ENCODE results near the gene NSD2.
"Not testable (repeated sequence)": the region's sequence is repeated elsewhere in the genome, so short reads cannot be mapped to it uniquely, and the experiment has no call there.

NSD2 gene

DNA sequence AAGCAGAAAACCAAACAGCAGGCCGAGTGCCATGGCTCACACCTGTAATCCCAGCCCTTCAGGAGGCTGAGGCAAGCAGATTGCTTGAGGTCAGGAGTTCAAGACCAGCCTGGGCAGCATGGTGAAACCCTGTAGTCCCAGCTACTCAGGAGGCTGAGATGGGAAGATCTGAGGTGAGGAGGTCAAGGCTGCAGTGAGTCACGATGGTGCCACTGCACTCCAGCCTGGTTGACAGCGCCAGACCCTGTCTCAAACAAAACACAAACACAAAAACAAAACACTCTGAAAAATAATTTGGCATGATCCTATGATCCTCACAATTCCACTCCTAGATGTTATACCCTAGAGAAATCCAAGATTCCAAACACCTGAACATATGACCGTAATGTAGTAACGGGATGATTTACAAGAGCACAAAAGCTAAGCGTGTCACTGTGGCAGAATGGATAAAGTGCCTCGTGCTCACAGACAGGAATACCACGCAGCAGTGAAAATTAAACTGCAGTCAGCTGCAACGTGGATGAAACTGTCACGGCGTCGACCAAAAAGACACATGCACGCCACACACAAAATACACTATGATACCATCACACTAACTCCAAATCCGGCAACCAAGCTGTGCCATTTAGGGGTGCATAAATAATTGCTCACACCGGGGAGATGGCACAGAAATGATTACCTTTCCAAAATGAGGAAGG is 135.9 kb downstream of the NSD2 start:
- DNase-seq (ENCODE audit: low spot score): no peak

DNA sequence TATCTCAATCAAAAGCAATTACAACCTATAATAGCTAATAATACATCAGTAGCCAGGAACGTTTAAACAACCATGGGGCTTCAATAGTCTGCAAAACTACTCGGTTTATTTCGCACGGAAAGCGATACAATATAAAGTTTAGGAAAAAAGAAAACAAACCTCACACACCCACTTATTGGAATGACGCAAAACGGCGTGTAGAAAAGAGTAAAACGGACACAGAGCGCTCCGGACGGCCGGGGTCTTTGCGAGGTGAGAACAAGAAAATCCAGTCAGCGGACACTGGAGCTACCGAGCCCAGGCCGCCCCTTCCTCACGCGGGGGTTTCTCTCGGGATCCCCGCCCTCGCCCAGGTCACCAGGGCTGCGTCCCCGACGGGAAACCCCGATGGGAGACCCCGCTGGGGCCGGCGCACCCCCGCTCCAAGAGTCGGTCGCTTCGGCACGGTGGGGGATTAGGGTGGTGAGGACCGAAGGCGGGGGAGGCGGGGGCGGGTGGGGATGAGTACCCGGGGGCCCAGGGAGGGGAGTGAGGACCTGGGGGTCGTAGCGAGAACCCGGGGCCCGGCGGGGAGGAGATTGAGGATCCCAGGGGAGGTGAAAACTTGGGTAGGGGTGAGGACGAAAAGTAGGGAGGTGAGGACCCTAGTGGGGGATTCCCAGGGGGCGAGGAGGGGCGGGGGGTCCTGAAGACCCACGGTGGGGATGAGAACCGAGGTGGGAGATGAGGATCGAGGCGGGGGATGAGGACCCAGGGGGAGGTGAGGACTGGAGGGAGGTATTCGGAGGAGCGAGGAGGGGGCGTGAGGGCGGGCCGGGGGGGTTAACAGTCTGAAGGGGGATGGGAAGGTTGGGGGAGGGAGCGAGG is 136.8 kb downstream of the NSD2 start:
- DNase-seq (ENCODE audit: low spot score): no peak

DNA sequence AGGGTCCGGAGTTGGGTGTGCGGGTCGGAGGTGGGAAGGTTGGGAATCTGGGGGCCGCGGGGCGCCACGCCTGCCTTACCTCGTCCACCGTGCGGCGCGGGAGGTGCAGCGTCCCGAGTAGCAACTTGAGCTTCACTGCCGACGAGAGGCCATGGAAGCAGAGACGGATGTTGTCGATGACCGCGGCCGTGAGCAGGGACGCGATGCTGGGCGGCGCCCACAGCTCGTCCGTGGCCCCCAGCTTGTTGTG is 137.4 kb downstream of the NSD2 start:
- no peak for DNase-seq (ENCODE audit: low spot score)

DNA sequence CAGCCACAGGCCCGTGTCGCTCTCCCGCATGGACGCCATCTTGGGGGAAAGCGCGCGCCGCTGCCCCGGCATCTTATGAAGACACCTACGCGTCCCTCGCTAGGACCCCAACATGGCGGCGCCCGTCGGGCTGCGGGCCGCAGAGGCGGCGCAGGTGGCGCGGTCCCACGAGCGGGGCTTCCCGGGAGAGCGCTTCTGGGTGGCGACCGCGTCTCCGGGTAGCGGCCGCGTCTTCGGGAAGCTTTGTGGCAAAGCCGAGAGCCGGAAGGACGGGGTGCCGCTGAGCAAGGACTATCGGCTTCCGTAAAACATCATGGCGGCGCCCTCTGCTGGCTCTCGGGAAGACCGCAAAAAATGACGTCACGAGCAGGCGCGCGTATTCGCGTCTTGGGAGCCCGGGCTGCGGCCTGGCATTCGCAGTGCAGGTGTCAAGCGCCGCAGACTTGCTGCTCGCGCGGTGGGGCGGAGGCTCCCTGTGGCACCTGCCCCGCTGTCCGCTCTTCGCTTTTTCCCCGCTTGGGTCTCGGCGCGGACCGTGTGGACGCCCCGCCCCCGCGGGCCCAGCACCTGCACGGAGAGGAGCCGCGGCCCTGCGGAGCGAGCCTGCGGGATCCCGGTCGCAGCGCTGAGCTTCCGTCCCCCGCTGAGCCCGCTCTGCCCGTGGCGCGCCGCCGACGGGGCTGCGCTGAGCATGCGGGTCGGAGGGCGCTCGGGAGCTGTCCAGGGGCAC is 137.9 kb downstream of the NSD2 start, which contains the start of gene NELFA:
Gene NELFA, minus strand, starts transcription at position 54 of the 730 bp plus-strand sequence. Its CDS starts 15 bp downstream, at position 39.
- DNase-seq (ENCODE audit: low spot score): peak; percentile 93

DNA sequence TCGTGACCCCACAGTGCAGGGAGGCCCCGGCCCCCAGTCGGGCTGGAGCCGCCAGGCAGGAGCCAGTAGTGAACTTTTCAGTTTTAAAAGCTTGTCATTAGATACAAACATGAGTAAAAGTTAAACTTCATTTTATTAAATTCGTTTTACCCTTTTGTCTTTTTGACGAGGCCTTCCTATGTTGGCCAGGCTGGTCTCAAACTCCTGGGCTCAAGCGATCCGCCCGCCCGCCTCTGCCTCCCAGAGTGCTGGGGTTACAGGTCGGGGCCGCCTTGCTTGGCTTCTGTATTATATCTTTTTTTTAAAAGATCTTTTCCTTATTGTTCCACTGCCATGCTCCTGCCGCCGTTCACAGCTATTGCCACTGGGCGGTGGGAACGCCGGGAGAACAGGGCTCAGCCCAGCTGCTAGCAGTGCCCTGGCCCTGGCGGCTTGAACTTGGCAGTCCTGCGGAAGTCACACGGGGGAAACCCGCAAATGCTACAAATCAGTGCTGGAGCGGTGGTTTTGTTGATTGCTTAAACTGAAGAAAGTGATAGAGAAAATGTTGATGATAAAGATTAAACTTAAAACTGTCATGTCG is 138.5 kb downstream of the NSD2 start:
- DNase-seq (ENCODE audit: low spot score): peak; percentile 71

DNA sequence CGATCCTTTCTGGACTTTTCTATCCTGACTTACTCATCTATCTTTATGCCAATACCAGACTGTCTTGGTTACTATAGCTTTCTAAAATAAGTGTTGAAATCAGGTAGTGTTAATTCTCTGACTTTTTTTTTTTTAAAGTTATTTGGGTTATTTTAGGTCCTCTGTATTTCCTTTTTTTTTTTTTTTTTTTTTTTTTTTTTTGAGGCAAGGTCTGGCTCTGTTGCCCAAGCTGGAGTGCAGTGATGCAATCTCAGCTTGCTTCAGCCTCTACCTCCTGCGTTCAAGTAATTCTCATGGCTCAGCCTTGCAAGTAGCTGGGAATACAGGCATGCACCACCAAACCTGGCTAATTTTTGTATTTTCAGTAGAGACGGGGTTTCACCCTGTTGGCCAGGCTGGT is 140.4 kb downstream of the NSD2 start:
- DNase-seq (ENCODE audit: low spot score): no peak

DNA sequence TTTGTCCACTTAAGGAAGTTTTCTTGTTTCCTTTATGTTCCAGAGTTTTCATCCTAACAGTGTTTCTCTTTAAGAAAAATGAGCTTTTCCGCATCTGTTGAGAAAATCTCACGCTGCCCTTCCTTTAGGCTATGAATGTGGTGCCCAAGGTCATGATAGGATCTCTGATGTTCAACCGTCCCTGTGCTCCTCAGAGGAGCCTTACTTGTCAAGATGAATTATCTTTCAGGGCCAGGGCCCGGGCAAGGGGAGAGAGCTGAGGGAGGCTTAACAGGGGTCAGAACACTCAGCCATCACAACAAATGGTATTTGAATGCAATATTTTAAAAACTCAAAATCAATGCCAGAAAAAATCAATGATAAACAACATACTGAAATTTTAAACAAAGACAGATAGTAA is 143.8 kb downstream of the NSD2 start:
- no peak for DNase-seq (ENCODE audit: low spot score)

DNA sequence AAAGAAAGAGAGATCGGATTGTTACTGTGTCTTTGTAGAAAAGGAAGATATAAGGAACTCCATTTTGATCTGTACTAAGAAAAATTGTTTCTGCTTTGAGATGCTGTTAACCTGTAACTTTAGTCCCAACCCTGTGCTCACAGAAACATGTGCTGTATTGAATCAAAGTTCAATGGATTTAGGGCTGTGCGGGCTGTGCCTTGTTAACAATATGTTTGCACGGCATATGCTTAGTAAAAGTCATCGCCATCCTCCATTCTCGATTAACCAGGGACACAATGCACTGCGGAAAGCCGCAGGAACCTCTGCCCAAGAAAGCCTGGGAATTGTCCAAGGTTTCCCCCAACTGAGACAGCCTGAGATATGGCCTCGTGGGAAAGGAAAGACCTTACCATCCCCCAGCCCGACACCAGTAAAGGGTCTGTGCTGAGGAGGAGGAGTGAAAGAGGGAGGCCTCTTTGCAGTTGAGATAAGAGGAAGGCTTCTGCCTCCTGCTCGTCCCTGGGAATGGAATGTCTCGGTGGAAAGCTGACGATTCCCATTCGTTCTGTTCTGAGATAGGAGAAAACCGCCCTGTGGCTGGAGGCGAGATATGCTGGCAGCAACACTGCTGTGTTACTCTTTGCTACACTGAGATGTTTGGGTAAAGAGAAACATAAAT is 150.3 kb downstream of the NSD2 start:
- not testable (repeated sequence) for DNase-seq (ENCODE audit: low spot score)

DNA sequence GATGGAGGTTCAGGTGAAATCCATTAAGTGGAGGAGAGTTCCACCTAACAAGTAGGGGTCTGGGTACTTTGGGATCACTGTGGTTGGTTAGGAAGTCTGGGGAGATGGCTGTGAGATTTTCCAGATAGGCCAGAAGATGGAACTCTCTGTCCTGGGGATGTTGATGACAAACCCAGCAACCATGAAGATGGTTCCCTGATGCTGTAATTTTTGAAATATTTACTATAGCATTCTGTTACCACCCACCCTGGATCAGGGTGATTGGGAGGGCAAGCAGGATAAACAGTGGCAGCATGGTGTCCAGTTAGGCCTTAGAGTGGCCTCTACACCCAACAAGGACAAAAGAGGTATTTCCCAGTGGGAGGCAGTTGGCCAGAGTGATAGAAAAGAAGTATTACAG is 153.5 kb downstream of the NSD2 start:
- no peak for DNase-seq (ENCODE audit: low spot score)

DNA sequence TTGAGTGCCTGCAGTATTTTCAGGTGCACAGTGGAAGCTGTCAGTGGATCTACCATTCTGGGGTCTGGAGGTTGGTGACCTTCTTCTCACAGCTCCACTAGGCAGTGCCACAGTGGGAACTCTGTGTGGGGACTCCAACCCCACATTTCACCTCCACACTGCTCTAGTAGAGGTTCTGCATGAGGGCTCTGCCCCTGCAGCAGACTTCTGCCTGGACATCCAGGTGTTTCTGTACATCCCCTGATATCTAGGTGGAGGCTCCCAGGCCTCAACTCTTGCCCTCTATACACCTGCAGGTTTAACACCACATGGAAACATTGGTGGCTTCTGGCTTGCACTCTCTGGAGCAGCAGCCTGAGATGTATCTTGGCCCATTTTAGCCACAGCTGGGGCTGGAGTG is 154.6 kb downstream of the NSD2 start:
- DNase-seq (ENCODE audit: low spot score): no peak

DNA sequence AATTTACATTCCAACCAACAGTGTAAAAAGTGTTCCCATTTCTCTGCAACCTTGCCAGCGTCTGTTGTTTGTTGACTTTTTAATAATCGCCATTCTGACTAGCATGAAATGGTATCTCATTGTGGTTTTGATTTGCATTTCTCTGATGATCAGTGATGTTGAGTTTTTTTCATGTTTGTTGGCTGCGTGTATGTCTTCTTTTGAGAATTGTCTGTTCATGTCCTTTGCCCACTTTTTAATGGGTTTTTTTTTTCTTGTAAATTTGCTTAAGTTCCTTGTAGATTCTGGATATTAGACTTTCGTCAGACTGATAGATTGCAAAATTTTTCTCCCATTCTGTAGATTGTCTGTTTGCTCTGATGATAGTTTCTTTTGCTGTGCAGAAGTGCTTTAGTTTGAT is 155.9 kb downstream of the NSD2 start:
- DNase-seq (ENCODE audit: low spot score): not testable (repeated sequence)

DNA sequence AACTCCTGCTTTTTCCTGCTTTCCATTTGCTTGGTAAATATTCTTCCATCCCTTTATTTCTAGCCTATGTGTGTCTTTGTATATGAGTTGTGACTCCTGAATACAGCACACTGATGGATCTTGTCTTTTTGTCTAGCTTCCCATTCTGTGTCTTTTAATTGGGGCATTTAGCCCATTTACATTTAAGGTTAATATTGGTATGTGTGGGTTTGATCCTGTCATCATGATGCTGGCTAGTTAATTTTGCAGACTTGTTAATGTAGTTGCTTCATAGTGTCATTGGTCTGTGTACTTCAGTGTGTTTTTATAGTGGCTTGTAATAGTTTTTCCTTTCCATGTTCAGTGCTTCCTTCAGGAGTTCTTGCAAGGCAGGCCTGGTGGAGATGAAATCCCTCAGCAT is 160.0 kb downstream of the NSD2 start:
- not testable (repeated sequence) for DNase-seq (ENCODE audit: low spot score)

Data from germinal center (tissue), 1 donor.